ENCODE results near the gene RPS6KA2.

Gene RPS6KA2

GRCh38 chr6:166460473-166461437 is 166.3 kb downstream of the RPS6KA2 start:
- no peak overlapping the region for H3K27ac ChIP-seq (ENCODE audit: insufficient read depth in 1 of 2, low read depth in 1 of 2, low read length in 2 of 2, poor library complexity in 1 of 2, severe bottlenecking in 2 of 2)
- peak in 1 of 3 donors; percentile 18 for DNase-seq
- peaks cover 0 to 9% (median 0%) of the 10 kb centered on the region in 5 experiments for H3K9me3 ChIP-seq (ENCODE audit: control extremely low read depth in 1 of 5, control insufficient read depth in 4 of 5, insufficient read depth in 2 of 5, low read depth in 1 of 5, low read length in 4 of 5)
- H3K27me3 ChIP-seq (replicated peaks in 2 of 5; ENCODE audit: control insufficient read depth in 4 of 5, insufficient read depth in 5 of 5, low read length in 4 of 5), result no peaks in the 10 kb centered on the region
- ChIA-PET CTCF (interaction anchor here (0.5 to 10.6 kb wide), 3 partner anchors 18 to 309 kb away, joined by 3 to 118 read pairs (median 3); no protein-coding TSS in a partner anchor), POLR2A (no interaction called here)
- no peak overlapping the region for H3K4me3 ChIP-seq (ENCODE audit: control insufficient read depth in 1 of 7, extremely low read depth in 1 of 7, insufficient read depth in 4 of 7, low read depth in 2 of 7, low read length in 6 of 7)
- WGBS (ENCODE audit: insufficient coverage), result 65% methylated on average over 19 of the region's 25 CpGs
- H3K4me1 ChIP-seq (ENCODE audit: control extremely low read depth in 1 of 4, control insufficient read depth in 4 of 4, insufficient read depth in 4 of 4, low read length in 3 of 4), result peaks cover 3 to 51% (median 36%) of the 10 kb centered on the region in 4 experiments
- no peaks in the 10 kb centered on the region for H3K36me3 ChIP-seq (ENCODE audit: control insufficient read depth in 4 of 4, insufficient read depth in 4 of 4, low read length in 3 of 4)

DNA sequence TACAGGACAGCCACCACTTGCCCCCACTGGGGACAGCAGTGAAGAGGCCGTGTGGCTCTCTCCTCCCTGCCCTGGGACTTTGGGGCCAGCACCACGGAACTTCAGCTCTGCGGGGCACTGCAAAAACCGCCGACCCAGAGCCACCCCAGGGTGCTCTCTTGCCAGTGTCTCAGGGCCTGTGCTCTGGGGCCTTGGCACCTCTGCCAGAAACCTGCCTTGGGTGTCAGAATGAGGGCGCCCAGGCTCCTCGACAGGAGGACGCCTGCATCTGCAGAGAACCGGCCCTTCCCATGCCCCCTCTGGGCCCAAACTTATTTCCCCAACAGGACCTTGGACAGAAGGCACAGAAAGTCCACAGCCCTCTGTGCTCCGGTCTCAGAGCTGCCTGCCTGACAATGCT is 167.1 kb downstream of the RPS6KA2 start:
- Histone ChIP-seq H3K27ac (ENCODE audit: insufficient read depth in 1 of 2, low read depth in 1 of 2, low read length in 2 of 2, poor library complexity in 1 of 2, severe bottlenecking in 2 of 2) (no peak overlapping the region), H3K4me3 (ENCODE audit: control insufficient read depth in 1 of 7, extremely low read depth in 1 of 7, insufficient read depth in 4 of 7, low read depth in 2 of 7, low read length in 6 of 7) (no peak overlapping the region), H3K4me1 (ENCODE audit: control extremely low read depth in 1 of 4, control insufficient read depth in 4 of 4, insufficient read depth in 4 of 4, low read length in 3 of 4) (peaks cover 3 to 46% (median 33%) of the 10 kb centered on the region in 4 experiments), H3K36me3 (ENCODE audit: control insufficient read depth in 4 of 4, insufficient read depth in 4 of 4, low read length in 3 of 4) (no peaks in the 10 kb centered on the region), H3K27me3 (replicated peaks in 2 of 5; ENCODE audit: control insufficient read depth in 4 of 5, insufficient read depth in 5 of 5, low read length in 4 of 5) (no peaks in the 10 kb centered on the region), H3K9me3 (ENCODE audit: control extremely low read depth in 1 of 5, control insufficient read depth in 4 of 5, insufficient read depth in 2 of 5, low read depth in 1 of 5, low read length in 4 of 5) (peaks cover 0 to 9% (median 0%) of the 10 kb centered on the region in 5 experiments)
- 98% methylated on average over 9 of the region's 10 CpGs for WGBS (ENCODE audit: insufficient coverage)
- POLR2A ChIA-PET, result no interaction called here
- DNase-seq, result no peak
- CTCF ChIA-PET, result interaction anchor here (10.6 kb wide), 1 partner anchor 17 kb away, joined by 118 read pairs; no protein-coding TSS in a partner anchor

- no peak overlapping the region for H3K4me3 ChIP-seq (ENCODE audit: control insufficient read depth in 1 of 7, extremely low read depth in 1 of 7, insufficient read depth in 4 of 7, low read depth in 2 of 7, low read length in 6 of 7)
- H3K4me1 ChIP-seq (ENCODE audit: control extremely low read depth in 1 of 4, control insufficient read depth in 4 of 4, insufficient read depth in 4 of 4, low read length in 3 of 4), result peaks cover 3 to 42% (median 31%) of the 10 kb centered on the region in 4 experiments
- H3K27ac ChIP-seq (ENCODE audit: insufficient read depth in 1 of 2, low read depth in 1 of 2, low read length in 2 of 2, poor library complexity in 1 of 2, severe bottlenecking in 2 of 2), result no peak overlapping the region
- ChIA-PET POLR2A (no interaction called here), CTCF (interaction anchor here (10.6 kb wide), 1 partner anchor 17 kb away, joined by 118 read pairs; no protein-coding TSS in a partner anchor)
- WGBS (ENCODE audit: insufficient coverage), result 91% methylated on average over 8 of the region's 8 CpGs
- DNase-seq, result no peak
- H3K36me3 ChIP-seq (ENCODE audit: control insufficient read depth in 4 of 4, insufficient read depth in 4 of 4, low read length in 3 of 4), result no peaks in the 10 kb centered on the region
- H3K9me3 ChIP-seq (ENCODE audit: control extremely low read depth in 1 of 5, control insufficient read depth in 4 of 5, insufficient read depth in 2 of 5, low read depth in 1 of 5, low read length in 4 of 5), result peaks cover 0 to 9% (median 0%) of the 10 kb centered on the region in 5 experiments
- no peaks in the 10 kb centered on the region for H3K27me3 ChIP-seq (replicated peaks in 2 of 5; ENCODE audit: control insufficient read depth in 4 of 5, insufficient read depth in 5 of 5, low read length in 4 of 5)
These were observed 167.8 kb downstream of the RPS6KA2 start for GRCh38 chr6:166459272-166459671.

GRCh38 chr6:166456395-166457156 is 170.5 kb downstream of the RPS6KA2 start:
- Histone ChIP-seq H3K27ac (ENCODE audit: insufficient read depth in 1 of 2, low read depth in 1 of 2, low read length in 2 of 2, poor library complexity in 1 of 2, severe bottlenecking in 2 of 2) (no peak overlapping the region), H3K9me3 (ENCODE audit: control extremely low read depth in 1 of 5, control insufficient read depth in 4 of 5, insufficient read depth in 2 of 5, low read depth in 1 of 5, low read length in 4 of 5) (peaks cover 0 to 11% (median 0%) of the 10 kb centered on the region in 5 experiments), H3K4me3 (ENCODE audit: control insufficient read depth in 1 of 7, extremely low read depth in 1 of 7, insufficient read depth in 4 of 7, low read depth in 2 of 7, low read length in 6 of 7) (no peak overlapping the region), H3K36me3 (ENCODE audit: control insufficient read depth in 4 of 4, insufficient read depth in 4 of 4, low read length in 3 of 4) (no peaks in the 10 kb centered on the region), H3K4me1 (ENCODE audit: control extremely low read depth in 1 of 4, control insufficient read depth in 4 of 4, insufficient read depth in 4 of 4, low read length in 3 of 4) (peaks cover 0 to 15% (median 5%) of the 10 kb centered on the region in 4 experiments), H3K27me3 (replicated peaks in 2 of 5; ENCODE audit: control insufficient read depth in 4 of 5, insufficient read depth in 5 of 5, low read length in 4 of 5) (no peaks in the 10 kb centered on the region)
- peak; percentile 47 to 65 (median 61) for DNase-seq
- WGBS (ENCODE audit: insufficient coverage), result 44% methylated on average over 5 of the region's 6 CpGs
- CTCF ChIA-PET, result interaction anchor here (0.6 to 10.6 kb wide), 10 partner anchors 9 to 532 kb away, joined by 3 to 118 read pairs (median 3); no protein-coding TSS in a partner anchor
- POLR2A ChIA-PET, result no interaction called here

- WGBS (ENCODE audit: insufficient coverage), result 95% methylated on average over 18 of the region's 25 CpGs
- Histone ChIP-seq H3K4me1 (ENCODE audit: control extremely low read depth in 1 of 4, control insufficient read depth in 4 of 4, insufficient read depth in 4 of 4, low read length in 3 of 4) (peaks cover 0 to 4% (median under 1%) of the 10 kb centered on the region in 4 experiments), H3K27ac (ENCODE audit: insufficient read depth in 1 of 2, low read depth in 1 of 2, low read length in 2 of 2, poor library complexity in 1 of 2, severe bottlenecking in 2 of 2) (no peak overlapping the region), H3K9me3 (ENCODE audit: control extremely low read depth in 1 of 5, control insufficient read depth in 4 of 5, insufficient read depth in 2 of 5, low read depth in 1 of 5, low read length in 4 of 5) (peaks cover 0 to 13% (median 2%) of the 10 kb centered on the region in 5 experiments), H3K36me3 (ENCODE audit: control insufficient read depth in 4 of 4, insufficient read depth in 4 of 4, low read length in 3 of 4) (no peaks in the 10 kb centered on the region), H3K27me3 (replicated peaks in 2 of 5; ENCODE audit: control insufficient read depth in 4 of 5, insufficient read depth in 5 of 5, low read length in 4 of 5) (no peaks in the 10 kb centered on the region), H3K4me3 (ENCODE audit: control insufficient read depth in 1 of 7, extremely low read depth in 1 of 7, insufficient read depth in 4 of 7, low read depth in 2 of 7, low read length in 6 of 7) (no peak overlapping the region)
- no peak for DNase-seq
- ChIA-PET POLR2A (no interaction called here), CTCF (interaction anchor here (1.2 to 10.6 kb wide), 4 partner anchors 11 to 19 kb away, joined by 3 to 118 read pairs (median 8); no protein-coding TSS in a partner anchor)
These were observed 172.1 kb downstream of the RPS6KA2 start for GRCh38 chr6:166454692-166455515.

GRCh38 chr6:166453651-166454050 is 173.4 kb downstream of the RPS6KA2 start:
- no peaks in the 10 kb centered on the region for H3K27me3 ChIP-seq (replicated peaks in 2 of 5; ENCODE audit: control insufficient read depth in 4 of 5, insufficient read depth in 5 of 5, low read length in 4 of 5)
- WGBS (ENCODE audit: insufficient coverage), result 100% methylated on average over 4 of the region's 7 CpGs
- no peak overlapping the region for H3K4me3 ChIP-seq (ENCODE audit: control insufficient read depth in 1 of 7, extremely low read depth in 1 of 7, insufficient read depth in 4 of 7, low read depth in 2 of 7, low read length in 6 of 7)
- no peak for DNase-seq
- peaks cover 0 to 17% (median 3%) of the 10 kb centered on the region in 5 experiments for H3K9me3 ChIP-seq (ENCODE audit: control extremely low read depth in 1 of 5, control insufficient read depth in 4 of 5, insufficient read depth in 2 of 5, low read depth in 1 of 5, low read length in 4 of 5)
- H3K27ac ChIP-seq (ENCODE audit: insufficient read depth in 1 of 2, low read depth in 1 of 2, low read length in 2 of 2, poor library complexity in 1 of 2, severe bottlenecking in 2 of 2), result no peak overlapping the region
- no peaks in the 10 kb centered on the region for H3K36me3 ChIP-seq (ENCODE audit: control insufficient read depth in 4 of 4, insufficient read depth in 4 of 4, low read length in 3 of 4)
- ChIA-PET POLR2A (no interaction called here), CTCF (no interaction called here)
- H3K4me1 ChIP-seq (ENCODE audit: control extremely low read depth in 1 of 4, control insufficient read depth in 4 of 4, insufficient read depth in 4 of 4, low read length in 3 of 4), result peaks cover 0 to 4% (median 0%) of the 10 kb centered on the region in 4 experiments
